M059J (cell line): ENCODE data around the gene SURF2. TPM values are rescaled to one million over a fixed set of nuclear protein-coding genes. Genes with fewer than 3 reads are reported as not detected.

Experiments used
- DNase-seq: peaks from one replicate; pipeline ENCODE4 v3.0.0-alpha.2; 2012; ENCODE audit warnings: low read depth
- total RNA-seq: library from RNA; depleted of rRNA; stranded (reverse); fragments of >200 nt; shearing (Covaris generic); gene quantifications from 2 replicates; pipeline ENCODE4 v1.2.3, GENCODE V29; 2014

SURF2 gene
- total RNA-seq, 1 experiment from 2014 or later: 19.8 TPM

GRCh38 chr9:133335924-133336811, 20.2 kb upstream of the SURF2 start, which contains the start of gene SURF6:
Gene SURF6, minus strand, starts transcription at chr9:133336188. Its CDS starts 56 bp downstream, at chr9:133336132.
- DNase-seq: peak; percentile 87

- no peak for DNase-seq
Observed at GRCh38 chr9:133339641-133340040, 16.7 kb upstream of the SURF2 start.

- DNase-seq: no peak
Observed at GRCh38 chr9:133340256-133340655, 16.1 kb upstream of the SURF2 start.

- no peak for DNase-seq
Observed at GRCh38 chr9:133340916-133341315, 15.4 kb upstream of the SURF2 start.

GRCh38 chr9:133341369-133342068, 14.8 kb upstream of the SURF2 start:
- DNase-seq: no peak

GRCh38 chr9:133342069-133342406, 14.3 kb upstream of the SURF2 start:
- DNase-seq: no peak

GRCh38 chr9:133342570-133342969, 13.8 kb upstream of the SURF2 start:
- no peak for DNase-seq

GRCh38 chr9:133344071-133344470, 12.3 kb upstream of the SURF2 start:
- DNase-seq: no peak

- DNase-seq: no peak
Observed at GRCh38 chr9:133344979-133345378, 11.4 kb upstream of the SURF2 start.

GRCh38 chr9:133345596-133345995, 10.8 kb upstream of the SURF2 start:
- no peak for DNase-seq

GRCh38 chr9:133346021-133346785, 10.1 kb upstream of the SURF2 start:
- no peak for DNase-seq

- peak; percentile 49 for DNase-seq
Observed at GRCh38 chr9:133347515-133347984, 8.8 kb upstream of the SURF2 start.

GRCh38 chr9:133347985-133348717, 8.2 kb upstream of the SURF2 start, which contains the start of the genes MED22 and RPL7A:
Gene MED22, minus strand, starts transcription at chr9:133348131. Its CDS starts 1,469 bp downstream, at chr9:133346662.
Gene RPL7A, plus strand, starts transcription at chr9:133348218. Its CDS starts 26 bp downstream, at chr9:133348244.
- DNase-seq: peak; percentile 96

- DNase-seq: no peak
Observed at GRCh38 chr9:133348718-133349573, 7.4 kb upstream of the SURF2 start.

- DNase-seq: no peak
Observed at GRCh38 chr9:133349965-133350616, 6.3 kb upstream of the SURF2 start.

GRCh38 chr9:133351526-133351907, 4.8 kb upstream of the SURF2 start:
- no peak for DNase-seq

- peak; percentile 54 for DNase-seq
Observed at GRCh38 chr9:133351908-133352634, 4.3 kb upstream of the SURF2 start.

GRCh38 chr9:133352635-133353340, 3.6 kb upstream of the SURF2 start:
- DNase-seq: no peak
